RCC 7860 (cell line): Measurements from ENCODE around the gene CNIH1.

Experiments
- DNase-seq: peaks from one replicate; pipeline ENCODE4 v3.0.0-alpha.2; 2015; ENCODE audit warnings: low spot score
- FAIRE-seq: peaks from 2 replicates; lab custom pipeline; 2012; peaks lifted over from hg19 to GRCh38; lab: Jason Lieb, UNC

Gene CNIH1

DNA sequence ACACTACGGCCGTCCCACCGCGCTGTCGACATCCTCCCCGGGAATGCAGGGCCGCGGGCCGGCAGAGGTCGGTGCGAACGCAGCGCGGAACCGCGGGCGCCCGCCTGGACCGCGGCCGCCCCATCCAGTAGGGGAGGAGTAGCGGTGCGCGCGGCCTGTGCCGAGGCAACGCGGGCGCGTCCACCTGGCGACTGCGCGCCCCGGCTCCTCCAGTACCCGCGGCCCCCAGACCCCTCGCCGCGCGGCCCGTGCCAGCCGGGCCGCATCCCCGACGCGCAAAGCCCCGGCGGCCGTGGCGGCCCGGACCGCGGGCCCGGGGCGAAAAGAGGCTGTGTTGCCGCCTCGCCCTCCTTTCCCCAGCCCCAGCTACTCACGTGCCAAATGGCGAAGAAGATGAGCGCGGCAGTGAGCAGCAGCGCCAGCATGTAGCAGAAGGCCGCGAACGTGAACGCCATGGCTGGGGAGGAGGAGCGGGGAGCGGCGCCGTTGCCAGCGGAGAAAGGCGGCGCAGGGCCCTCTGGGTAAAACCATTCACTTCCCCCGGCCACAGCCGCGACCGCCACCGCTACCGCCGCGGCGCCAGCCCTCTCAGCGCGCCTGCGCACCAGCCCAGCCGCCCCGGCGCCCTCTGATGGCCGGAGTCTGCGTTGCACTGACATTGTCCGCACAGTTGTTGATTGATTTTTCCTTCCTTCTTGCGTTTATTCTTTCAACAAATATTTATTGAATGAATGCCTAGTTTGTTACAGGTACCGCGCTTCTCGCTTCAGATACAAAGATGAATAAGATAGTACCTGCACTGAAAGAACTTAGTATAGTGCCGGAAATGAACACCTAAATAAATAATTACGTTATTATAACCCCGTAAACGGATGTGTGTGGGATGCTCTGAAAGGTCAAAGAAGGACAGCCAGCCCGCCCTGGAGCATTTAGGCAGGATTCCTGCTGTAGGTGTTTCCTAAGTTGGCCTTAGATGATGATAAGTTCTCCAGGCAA, at the start of gene CNIH1:
TSS of gene CNIH1 (minus strand) at position 502 of the 996 bp plus-strand sequence. CDS start at position 455, 47 bp downstream.
- FAIRE-seq (no peak), DNase-seq (peak; percentile 61)

DNA sequence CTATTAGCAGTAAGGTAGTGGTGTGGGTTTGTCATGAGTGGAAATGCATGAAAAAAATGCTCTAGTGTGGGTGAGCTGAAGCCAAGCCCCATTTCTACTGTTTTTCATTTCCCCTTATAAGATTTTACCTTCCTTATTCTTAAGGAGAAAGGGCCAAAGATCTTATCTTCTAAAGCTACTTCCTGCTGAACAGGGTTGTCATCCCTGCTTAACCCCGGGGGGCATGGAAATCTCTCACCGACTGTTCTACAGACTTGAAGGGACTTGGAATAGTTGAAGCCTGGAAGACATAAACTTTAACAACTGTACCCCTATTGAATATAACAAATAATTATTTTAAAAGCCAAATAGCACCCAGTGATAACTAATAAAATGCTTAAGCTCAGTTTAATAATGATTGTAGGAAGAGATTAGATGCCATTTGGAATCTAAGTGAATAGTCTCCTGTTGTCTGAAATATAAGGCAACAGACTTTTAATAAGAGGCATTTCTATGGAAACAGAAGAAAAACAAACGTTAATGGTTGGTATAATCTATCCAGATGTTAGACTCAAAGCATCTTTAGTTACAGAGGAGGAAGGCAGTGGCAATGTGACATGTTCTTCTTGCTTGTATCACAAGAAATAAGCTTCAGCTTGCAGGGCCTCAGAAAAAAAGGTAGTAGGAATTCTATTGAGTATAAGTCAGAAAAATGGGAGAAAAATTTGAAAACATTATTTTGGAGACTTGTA, 49.4 kb upstream of the CNIH1 start:
- FAIRE-seq: no peak

DNA sequence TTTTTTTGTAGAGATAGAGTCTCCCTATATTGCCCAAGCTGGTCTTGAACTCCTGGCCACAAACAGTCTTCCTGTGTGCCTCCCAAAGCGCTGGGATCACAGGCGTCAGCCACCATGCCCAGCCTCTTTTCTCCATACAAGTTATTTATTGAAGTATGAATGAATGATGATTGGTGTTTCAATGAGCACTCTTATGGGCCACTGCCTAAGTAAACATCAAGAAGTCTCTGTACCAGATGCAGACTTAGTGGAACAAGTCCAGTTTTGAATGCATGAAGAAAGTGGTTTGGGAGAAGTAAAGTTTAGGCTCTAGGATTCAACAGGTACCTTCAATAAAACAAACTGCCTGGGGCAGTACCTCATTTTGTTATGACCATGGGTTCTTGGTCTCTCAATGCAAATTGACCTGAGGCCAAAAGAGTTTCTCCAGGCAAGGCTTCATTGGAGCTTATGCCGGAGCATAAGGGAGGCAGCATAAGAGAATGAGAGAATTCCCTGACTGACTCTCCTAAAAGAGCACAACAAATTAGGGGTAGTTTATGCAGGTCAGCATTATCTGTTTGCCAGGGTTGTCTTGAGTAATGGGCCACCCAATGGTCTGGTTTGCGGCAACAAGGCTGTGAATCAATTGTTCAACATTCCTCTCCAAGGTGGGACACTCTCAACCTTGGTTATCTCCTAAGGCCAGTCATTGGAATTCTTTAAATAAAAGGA, 48.7 kb upstream of the CNIH1 start:
- DNase-seq: no peak
- no peak for FAIRE-seq

More for the DNA sequence above, 49.4 kb upstream of the CNIH1 start:
- DNase-seq: no peak

DNA sequence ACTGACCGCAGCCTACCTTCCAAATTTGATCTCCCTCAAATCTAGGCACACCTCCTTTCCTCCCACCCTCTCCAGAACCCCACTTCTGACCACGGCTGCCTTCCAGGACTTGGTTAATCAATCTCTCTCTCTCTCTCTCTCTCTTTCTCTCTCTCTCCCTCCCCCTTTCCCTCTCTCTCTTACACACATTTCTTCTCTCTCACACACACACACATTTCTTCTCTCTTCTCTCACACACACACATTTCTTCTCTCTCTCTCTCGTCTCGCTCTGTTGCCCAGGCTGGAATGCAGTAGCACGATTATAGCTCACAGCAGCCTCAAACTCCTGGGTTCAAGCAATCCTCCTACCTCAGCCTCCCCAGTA, 48.1 kb upstream of the CNIH1 start:
- DNase-seq (no peak), FAIRE-seq (no peak)

DNA sequence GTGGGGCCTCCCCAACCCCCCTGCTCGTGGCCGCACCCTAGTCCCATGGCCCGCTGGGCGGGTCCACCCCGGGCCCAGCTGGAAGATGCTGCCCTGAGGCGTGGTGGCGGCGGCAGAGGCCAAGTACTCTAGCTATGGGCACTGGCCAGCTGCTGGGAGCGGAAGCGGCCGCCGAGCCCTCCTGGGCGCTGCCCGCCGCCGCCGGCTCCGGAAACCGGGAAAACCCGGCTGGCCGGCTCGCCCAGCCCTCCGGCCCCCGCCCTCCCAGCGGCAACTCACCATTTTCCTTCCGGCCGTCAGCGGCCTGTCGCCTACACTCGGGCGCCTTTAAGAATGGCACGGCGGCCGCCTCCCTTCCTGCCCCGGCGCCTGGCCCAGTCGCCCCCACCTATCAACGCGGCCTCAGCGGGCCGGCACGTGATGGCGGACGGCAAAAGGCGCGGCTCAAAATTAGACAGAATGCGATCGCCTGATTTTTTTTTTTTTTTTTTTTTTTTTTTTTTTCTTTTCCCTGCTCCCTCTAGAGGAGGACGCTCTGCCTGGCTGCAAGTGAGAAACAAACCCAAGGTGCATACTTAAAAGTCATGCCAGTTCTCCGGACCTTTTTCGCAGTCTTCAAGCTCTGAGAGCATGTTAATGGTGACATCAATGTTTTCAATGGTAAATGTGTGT, 47.6 kb upstream of the CNIH1 start, which contains the start of gene GMFB:
TSS of gene GMFB (minus strand) at position 335 of the 672 bp plus-strand sequence. CDS start at position 282, 53 bp downstream.
- peak; percentile 63 for DNase-seq
- FAIRE-seq: no peak

DNA sequence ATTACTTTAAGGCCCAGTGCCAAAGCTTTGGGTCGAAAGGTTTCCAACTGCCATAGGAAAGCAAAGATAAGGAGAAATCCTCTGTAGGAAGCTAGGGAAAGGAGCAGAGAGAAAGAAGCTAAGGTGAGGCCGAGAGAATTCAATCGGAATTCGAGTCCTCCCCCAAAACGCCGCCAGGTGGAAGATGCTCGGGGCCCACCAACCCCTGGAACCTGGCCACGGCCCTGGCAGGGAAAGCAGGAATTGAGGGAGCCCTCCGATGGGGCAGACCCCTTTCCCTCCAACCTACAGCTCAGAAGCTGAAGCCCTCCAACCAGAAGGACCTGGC, 47.1 kb upstream of the CNIH1 start:
- DNase-seq (no peak), FAIRE-seq (no peak)

DNA sequence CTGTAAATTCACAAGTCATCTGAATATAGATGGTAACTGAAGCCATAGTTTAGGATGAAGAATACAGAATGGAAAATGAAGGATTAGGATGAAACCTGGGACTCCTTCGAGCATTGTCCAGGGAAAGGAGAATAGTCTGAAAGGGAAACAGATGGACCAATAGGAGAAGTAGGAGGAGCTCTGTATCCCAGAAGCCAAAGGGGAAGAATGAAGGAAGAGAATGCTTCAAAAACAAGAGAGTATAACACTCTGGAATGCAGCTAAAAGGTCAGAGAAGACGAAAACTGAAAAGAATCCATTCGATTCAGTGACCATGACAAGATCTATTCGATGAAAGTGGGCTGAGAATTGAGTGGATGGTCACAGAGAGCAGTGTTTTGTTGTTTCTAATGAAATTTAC, 46.6 kb upstream of the CNIH1 start:
- peak; percentile 11 for DNase-seq
- FAIRE-seq: no peak

DNA sequence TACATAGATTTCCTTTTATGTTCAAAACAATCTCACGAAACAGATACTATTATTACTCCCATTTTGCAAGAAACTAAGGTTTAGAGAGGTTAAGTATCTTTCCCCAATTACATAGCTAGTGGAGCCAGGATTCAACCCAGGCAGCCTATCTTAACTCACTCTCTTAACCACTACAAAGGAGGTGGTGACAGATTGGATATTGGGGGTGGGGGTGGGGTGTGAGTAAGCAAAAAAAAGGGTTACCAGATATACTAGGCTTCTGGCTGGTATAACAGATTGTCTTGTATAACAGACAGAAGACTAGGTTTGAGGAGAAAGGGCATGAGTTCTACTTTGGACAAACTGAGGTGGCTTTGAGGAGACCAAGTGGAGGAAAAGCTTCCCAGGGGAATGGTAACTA, 45.5 kb upstream of the CNIH1 start:
- FAIRE-seq (no peak), DNase-seq (no peak)

DNA sequence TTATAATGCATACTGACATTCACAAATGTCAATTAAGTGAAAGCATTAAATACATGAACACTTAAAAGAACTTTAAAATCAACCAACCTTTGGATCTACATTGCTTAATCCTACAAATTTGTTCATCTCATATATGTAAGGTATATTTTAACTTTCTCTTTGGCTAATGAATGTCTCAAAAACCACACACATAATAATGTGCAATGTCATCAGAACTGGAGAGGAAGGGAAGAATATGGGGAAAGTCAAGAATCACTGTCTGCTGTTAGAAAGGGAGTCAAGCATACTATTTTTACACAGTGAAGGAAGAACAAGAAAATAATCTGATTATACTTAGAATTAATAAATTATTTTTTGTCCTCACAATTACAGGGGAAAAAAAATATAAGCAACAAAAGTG, 42.7 kb upstream of the CNIH1 start:
- FAIRE-seq: peak; percentile 63
- DNase-seq: no peak

DNA sequence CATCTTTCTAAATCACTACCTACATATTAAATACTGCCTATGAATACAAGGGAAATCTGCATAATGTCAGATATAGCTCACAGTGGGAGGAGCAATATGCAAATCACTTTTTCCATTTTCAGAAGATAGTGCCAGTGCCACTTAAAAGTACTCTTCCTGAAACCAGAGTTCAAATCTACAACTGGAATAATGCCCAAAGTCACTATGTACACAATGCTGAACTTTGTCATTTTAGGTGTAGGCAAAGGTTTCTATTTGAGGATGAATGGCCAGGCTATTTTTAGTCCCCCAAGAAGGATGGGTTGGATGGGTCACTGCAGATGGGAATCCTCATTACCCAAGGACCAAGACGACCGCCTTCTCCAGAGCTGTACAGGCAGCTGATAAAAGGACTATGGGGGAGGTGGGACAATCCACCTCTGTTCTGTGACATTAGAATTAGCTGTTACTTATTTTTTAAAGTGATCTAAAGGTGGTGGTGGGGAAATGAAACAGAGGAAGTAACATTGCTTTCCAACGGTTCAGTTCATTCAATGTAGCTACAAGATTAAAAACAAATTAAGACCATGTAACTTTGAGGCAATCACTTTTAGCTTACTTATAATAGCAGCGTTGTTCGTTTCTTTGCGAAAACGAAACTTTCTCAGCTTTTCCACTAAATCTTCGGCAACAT, 42.0 kb upstream of the CNIH1 start:
- FAIRE-seq (no peak), DNase-seq (no peak)

DNA sequence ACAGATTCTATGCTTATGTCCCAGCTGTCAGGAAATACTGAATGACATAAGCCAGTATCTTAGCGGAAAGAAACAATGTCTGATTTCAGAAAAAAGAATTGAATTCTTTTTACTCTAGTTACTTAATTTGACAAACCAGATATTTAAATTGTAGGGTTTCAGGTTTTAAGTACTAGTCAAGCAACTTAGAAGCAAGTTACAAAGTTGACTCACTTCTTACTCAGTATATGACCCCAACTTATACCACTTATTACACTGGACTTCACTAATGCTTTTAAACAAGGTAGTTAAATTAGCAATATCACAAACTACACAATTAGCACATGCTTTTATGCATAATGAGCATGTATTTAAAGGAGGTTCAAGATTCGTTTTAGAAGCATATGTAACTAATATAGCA, 40.5 kb upstream of the CNIH1 start:
- DNase-seq (no peak), FAIRE-seq (no peak)

DNA sequence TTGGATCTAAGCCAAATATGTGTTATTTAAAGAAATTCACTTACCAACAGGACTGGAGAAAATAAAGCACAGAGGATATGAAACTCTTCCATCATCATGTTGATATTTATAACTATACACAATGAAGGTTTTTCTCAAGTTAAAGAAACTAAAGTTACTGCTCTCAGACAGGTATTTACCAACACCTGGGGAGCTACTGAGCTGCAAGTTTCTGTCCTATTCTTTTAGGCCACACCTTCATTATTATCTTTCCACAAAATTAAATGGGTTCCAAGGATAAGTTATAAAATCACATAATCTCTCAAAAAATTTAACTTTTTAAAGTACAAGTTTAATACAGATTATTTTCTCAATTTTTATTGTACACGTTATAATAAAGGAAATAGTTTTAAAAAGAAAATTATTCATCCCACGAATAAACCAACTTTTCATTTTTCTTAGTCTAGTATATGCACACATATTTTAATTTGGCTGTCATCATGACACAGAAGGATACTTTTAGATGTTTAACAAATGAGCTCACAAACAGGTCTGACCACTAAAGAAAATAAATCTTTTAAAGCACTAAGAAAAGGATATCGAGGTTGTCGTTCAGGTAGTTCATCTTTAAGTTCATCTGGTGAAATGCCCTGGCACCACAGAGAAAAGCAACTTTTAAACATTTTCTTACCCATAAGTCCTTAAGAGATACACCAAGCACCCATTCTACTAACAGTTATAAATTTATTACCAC, 39.8 kb upstream of the CNIH1 start:
- FAIRE-seq: no peak
- no peak for DNase-seq

DNA sequence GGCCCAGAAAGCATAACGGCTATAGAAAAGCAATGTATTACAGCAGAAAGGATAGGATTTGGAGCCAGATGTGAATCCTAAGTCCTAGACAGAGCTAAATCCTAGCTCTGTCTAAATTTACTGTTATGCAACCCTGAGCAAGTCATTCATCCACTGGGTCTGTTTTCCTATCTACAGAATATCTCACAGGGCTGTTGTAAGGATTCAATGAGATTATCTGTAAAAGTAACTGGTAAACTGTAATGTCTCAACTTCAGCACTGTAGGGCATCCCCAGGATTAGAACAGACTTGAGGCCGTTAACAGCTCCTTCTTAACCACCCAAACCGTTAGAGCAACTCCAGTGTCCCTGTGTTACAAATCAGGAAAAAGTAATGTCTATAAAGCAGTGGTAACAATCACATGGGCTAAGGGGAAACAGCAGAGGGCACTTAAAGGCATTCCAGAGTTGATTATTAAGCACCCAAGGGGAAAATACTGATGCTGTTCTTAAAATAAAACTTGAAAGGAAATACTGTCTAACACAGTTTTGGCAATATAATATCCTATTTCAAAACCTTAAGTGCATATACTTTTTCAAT, 37.6 kb upstream of the CNIH1 start:
- no peak for DNase-seq
- FAIRE-seq: no peak

DNA sequence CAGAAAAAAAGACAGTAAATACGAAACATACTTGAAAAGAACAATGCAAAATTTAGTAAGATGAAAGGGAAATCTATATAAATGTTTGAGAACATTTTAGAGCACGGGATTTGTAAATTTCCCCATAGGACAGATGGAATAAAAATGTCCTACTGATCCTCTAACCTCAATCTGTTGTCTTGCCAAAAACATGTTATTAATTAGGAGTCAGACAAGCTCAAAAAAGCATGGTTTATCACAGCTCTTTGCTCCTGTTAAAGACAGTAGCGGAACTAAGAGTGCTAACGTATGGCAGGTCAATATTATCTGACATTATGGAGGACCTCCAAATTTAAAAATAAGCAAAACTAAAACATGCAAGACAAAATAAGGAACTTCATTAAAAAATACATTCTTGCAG, 34.7 kb upstream of the CNIH1 start:
- FAIRE-seq (no peak), DNase-seq (no peak)

DNA sequence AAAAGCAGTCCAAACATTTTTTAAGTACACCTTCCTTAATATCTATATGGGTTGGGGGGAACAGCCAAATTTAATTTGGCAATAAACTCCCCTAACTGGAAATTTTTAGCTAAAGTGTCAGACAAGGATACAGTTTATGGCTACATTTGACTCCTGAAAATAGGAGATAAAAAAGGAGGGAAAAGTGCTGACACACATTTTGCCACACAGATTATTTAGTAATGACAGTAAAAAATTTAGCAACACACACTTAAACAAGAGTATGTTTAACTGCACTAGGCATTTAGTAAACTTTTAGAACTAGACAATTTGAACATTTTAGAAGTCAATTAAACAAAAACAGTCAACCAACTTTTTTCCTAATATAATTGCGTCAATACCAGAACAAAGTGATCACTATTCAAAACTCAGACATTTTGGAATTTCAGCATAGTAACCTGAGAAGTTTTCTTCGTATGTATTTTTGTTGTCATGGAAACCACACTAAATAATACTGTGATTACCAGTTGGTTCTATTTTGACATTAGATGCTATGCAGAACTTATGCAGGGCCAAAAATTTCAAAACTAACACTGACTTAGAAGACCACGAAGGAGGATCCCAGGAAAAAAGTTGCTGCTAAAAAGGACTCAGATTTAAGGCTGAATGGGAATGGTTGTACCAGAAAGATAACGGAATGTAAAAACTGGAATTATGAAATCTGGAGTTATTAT, 34.2 kb upstream of the CNIH1 start:
- FAIRE-seq: no peak
- no peak for DNase-seq

DNA sequence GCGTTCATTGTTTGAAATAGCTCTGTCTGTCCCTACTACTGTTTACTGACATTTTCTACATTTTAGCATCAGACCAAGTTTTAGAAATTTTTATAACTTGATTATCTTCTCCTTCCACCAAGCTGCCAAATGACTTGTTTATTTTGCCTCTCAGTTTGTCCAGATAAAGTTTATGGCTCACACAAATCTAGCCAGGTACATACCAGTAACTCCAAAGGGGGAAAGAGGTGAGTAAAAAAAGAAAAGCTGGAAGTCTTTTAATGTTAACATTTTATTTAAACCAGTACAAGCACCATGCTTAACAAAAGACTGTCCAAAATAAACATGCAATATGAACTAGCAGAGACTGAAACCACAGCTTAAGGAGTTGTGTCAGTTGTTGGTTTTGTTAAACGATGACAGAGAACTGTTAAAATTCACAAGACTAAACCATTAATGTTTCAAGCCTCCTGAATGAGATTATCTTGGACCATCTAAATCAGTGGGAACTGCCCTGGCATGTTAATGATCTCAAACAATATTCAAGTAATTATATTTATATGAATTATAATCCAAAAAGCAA, 33.1 kb upstream of the CNIH1 start:
- DNase-seq: no peak
- no peak for FAIRE-seq

DNA sequence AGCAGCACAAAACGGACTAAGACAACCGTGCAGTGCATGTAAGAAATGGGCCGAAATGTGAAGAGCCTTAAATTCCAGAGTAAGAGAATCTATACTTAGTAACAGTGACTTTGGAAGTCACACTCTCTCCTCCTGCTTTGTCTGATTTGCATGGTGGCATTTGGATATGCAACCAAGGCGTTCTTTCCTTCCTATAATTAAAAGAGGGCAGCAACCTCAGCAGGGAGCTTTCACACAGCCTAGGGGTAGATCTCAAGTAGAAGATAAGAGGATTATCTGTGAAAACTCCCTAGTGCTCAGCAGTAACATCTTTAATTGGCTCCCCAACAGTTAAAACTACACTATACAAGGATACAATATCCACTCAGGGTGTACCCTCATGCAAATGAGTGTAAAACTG, 31.1 kb upstream of the CNIH1 start:
- DNase-seq (no peak), FAIRE-seq (no peak)

DNA sequence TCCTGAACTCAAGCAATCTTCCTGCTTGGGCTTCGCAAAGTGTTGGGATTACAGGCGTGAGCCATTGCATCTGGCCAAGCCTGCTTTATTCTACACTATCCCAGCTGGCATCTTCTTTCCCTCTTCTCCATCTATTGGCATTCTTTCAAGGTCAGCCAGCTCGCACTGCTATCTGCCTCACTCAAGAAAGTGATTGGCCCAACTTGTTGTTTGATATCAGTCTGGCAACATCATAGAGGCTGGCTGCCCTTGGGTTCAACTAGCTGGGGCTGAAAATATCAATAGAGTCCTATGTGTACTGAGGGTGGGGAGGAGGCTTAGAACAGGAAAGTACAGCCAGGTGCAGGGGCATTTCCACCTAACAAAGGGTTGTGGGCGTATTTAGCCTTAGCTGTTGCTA, 30.5 kb upstream of the CNIH1 start:
- FAIRE-seq (no peak), DNase-seq (no peak)
